NCI-H1092 (cell line): ENCODE measurements around the gene RUFY2.
"Not testable (repeated sequence)": the region's sequence is repeated elsewhere in the genome, so short reads cannot be mapped to it uniquely, and the experiment has no call there.

Experiments
- DNase-seq: peaks from one replicate; lab custom pipeline; 2025; lab: John Stamatoyannopoulos, UW

The RUFY2 gene

DNA sequence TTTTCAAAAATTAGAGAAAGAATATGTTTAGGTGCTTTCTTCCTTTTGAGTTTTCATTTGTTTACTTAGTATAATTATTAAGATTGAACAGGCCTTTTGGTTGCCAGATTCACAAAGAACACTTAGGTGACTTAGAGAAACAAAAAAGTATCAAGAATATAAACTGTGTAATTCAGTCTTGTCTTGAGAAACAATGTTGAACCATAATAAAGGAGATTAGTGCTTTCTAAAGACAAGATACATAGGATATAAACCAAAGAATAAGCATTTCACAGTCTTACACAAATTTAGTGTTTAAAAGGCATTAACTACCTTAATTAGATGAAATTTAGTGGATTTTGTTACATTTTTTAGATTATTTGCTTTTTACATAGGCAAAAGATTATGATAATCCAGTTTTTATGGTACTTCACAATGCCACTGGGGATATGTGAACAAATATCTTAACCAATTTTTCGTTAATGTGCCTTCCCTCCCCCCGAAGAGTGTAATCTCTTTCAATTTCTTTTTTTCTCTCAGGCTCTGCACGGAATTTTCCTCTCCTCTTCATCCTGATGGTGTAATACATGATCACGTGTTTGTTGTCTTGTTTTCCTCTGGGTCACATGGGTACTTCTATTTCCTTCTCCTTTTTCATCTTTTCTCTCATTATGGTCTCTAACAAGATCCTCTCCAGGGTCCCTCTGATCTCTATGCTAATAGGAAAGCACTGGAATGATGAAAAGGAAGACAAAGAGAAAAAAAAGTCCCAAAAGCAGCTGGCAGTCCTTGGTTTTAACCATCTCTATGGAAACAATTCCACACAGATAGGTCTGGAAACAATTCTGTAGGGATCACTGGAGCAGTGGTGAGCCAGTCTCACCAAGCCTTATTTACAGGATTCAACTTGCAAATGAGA, 78.9 kb downstream of the RUFY2 start:
- no peak for DNase-seq

DNA sequence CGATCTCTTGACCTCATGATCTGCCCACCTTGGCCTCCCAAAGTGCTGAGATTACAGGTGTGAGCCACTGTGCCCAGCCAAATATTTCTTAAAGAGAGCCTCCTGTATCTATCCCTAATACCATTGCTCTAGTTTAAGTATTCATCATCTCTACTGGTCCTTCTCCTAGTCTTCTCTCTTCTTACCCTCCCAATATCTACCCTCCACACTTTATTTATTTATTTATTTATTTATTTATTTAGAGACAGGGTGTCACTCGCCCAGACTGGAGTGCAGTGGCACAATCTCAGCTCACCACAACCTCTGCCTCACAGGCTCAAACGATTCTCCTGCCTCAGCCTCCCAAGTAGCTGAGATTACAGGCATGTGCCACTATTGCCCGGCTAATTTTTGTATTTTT, 82.7 kb downstream of the RUFY2 start:
- DNase-seq, result not testable (repeated sequence)

DNA sequence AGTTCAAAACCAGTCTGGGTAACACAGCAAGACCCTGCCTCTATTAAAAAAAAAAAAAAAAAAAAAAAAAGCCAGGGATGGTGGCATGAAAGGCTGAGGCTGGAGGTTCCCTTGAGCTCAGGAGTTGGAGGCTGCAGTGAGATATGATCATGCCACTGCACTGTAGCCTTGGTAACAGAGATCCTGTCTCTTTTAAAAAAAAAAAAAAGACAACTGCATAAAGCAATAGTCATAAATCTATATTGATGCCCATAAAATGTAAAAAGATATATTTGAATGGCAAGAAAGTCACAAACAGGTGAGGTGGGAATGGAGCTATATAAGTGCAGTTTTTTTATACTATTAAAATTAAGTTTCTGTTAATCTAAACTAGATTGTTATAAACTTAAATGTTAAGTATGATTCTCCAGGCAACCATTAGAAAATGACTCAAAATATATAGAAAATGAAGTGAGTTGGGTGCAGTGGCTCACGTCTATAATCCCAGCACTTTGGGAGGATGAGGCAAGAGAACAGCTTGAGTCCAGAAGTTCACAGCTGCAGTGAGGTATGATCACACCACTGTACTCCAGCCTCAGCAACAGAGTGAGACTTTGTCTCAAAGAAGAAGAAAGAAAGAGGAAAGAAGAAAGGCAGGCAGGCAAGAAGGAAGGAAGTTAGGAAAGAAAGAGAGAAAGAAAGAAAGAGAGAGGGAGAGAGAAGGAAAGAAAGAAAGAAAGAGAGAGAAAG, 88.6 kb downstream of the RUFY2 start:
- no peak for DNase-seq

DNA sequence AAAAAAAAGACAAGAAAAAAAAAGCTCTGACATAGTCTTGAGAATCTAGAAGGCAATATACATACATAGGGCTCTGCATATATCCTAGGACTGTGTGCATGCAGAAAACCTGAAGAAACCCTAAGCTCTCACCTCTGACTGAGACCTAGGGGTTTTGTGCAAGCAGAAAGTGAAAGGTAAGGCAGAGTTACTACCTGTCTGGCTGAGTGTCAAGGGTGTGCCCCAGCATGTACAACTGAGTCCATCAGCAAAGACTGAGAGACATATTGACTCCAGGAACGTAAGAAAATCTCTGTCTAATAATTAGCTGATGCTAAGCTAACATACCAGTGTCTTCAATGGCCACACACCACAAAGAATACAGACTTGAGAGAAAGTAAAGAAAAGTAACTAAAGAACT, 91.5 kb downstream of the RUFY2 start:
- DNase-seq, result no peak

DNA sequence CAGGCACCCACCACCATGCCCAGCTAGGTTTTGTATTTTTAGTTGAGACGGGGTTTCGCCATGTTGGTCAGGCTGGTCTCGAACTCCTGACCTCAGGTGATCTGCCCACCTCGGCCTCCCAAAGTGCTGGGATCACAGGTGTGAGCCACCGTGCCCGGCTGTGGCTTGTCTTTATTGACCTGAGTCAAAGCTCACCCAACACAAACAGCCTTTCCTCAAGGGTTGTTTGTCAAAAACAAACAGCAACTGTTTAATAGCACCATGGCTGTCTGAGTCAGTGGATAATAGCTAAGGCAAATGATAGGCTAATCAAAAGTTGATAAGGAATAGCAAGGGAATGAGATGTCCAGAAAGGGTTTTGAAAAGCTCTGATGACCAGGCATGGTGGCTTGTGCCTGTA, 92.1 kb downstream of the RUFY2 start:
- not testable (repeated sequence) for DNase-seq

DNA sequence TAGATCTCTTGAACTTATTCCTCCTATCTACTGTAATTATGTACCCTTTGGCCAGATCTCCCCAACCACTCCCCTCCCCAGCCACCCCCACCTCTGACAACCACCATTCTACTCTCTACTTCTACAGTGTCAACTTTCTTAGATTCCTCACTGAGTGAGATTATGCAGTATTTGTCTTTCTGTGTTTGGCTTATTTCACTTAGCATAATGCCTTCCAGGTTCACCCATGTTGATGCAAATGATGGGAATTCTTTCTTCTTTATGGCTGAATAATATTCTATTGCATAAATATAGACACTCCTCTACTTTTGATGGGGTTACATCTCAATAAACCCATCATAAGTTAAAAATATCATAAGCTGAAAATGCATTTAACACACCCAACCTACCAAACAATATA, 96.5 kb downstream of the RUFY2 start:
- DNase-seq, result no peak

DNA sequence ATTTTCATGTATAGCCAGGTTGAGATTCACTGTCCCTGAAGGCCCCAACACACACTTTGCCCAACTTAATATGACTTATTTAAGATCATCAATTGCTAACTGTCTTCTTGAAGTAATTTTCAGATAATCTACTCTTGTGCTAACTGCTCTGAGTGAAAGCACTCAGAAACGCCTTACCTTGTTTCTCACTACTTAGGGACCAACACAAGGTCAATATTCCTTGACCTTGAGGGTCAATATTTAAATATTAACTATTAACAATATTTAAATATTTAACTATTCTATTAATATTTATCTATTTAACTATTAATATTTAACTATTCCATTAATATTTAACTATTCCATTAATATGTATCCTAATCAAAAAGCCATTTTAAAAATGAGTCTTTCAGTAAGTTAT, 101.2 kb downstream of the RUFY2 start:
- no peak for DNase-seq

DNA sequence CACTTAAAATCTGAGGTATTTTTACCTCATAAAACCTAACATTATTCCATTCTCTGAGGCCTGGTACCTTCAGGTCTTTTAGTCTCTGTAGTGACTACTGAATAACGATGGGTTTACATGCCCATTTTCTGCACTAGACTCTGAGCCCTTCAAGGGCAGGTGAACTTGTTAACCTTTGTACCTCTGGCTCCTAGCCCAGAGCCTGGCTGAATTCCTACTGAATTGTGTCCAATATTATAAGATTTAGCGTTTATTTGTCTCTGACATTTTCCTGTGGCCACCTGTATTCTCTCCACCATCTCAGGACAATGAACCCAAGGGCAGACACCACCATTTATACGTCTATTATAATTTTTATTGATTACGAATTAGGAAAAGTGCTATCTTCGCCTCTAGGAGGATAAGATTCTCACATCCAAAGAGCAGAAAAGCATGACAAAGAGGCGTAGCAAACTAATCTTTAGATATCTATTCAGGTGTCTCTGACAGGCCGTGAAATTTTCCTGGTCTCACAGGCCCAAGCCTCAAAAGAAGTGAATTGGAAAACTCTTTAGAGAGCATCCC, 103.1 kb downstream of the RUFY2 start:
- no peak for DNase-seq

DNA sequence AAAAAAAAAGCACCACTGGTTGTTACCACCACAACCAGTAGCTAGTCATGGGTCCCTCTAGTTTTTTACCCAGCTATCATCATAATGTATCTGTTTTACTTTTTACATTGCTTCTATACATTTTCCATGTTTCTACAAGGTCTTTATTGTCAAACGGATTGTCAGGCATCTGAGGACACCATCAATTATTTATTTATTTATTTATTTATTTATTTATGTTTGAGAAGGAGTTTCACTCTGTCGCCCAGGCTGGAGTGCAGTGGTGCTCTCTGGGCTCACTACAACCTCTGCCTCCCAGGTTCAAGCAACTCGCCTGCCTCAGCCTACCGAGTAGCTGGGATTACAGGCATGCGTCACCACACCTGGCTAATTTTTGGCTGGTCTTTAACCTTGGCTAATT, 104.2 kb downstream of the RUFY2 start:
- no peak for DNase-seq

DNA sequence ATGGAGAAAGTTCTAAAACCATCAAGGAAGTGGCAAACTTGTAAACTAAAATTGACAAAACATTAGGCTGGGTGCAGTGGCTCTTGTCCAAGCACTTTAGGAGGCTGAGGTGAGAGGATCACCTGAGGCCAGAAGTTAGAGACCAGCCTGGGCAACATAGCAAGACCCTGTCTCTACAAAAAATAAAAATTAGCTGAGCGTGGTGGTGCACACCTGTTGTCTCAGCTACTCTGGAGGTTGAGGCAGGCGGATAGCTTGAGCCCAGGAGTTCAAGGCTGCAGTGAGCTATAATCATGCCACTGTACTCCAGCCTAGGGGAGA, 104.6 kb downstream of the RUFY2 start:
- no peak for DNase-seq

DNA sequence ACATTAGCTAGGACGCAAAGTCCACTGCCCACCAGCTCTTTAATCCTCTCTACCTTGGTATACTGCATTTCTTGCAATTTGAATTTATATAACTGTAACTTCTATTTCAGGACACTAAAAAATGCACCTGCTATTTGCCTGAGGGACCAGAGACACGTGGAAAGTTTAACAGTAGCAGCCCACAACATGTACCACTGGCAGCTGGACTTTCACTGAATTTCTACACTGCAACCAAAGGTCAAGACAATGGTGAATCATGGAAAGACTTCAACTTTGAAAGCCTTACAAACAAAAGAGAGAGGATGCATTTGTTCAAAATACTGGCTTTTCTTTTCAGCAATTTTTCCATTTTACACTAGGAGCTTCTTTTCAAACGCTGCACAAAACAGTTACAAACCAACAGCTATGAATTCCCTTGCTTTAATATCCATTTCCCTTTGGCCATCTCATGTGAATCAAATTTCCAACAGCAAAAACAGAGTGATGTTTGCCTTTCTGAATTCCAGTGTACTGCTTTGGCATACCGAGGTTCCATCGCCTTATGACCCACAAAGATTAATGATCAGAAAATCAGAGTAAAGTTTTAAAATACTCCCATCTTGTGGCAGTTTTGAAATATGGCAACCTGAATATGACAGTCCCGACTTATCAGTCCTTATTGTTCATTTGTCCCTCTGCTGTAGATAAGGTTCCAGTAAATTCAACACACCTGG, 105.1 kb downstream of the RUFY2 start:
- DNase-seq, result no peak

DNA sequence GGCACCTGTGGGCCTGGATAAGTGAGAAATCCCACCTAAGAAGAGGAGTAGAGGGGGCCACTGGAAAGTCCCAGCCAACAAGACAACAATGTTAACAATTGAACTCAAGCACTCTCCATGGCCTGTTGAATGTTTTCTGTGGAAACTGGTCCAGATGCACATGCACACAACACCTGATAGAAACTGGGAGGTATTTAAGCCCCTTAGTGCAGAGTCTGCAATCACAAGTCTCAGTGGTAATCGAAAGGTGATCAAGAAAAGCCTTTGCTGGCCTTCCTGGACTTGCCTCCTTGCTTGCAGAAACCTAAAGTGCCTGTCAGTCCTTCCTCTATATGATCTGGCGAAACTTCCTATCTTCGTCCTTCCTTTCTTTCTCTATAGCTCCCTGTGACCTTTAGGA, 105.8 kb downstream of the RUFY2 start:
- no peak for DNase-seq

DNA sequence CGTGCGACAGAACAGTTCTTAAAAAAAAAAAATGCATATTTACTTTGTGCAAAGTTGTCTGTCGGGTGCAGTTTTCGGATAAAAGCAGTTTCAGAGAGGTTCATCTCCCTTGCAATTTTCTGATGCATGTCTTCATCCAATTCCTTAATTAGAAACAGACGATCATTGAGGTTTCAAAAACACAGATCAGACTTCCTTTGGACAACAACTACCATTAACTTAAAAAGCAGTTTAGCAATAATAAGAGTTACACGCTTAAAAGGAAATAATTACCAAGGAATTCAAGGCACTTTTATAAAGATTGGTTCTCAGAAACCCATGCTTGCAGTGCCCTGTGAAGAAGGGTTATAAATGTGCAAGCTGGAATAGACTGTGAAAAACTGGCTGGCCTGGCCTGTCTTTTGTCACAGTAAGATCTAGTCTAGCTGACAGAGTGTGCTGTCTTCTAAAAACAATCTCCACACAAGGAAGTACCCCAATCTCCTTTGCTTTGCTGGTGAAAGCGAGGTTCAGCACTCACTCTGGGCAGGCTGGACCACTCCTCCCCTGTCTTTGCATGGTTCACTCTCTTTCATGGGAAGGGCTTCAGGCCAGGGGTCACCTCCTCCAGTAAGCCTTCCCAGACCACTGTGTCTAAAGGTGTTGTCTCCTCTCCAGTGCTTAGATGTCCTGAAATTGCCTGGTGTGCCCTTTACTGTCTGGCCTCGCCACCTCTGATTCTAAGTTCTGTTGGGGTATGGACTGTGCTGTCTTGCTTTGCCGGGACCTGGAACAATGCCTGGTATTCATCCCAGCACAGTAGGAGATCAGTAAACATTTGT, 110.0 kb downstream of the RUFY2 start:
- no peak for DNase-seq
